ENCODE results near the gene NDUFS5. TPM values are rescaled to one million over a fixed set of nuclear protein-coding genes. Genes with fewer than 3 reads are reported as not detected.
"Not testable (repeated sequence)": the region's sequence is repeated elsewhere in the genome, so short reads cannot be mapped to it uniquely, and the experiment has no call there.

The NDUFS5 gene
- total RNA-seq, 1 experiment from 2014 or later, result 316 TPM

- ATAC-seq (no peak), DNase-seq (ENCODE audit: low read depth, low spot score) (no peak)
- Histone ChIP-seq H3K27ac (ENCODE audit: low read length) (no peak overlapping the region), H3K4me1 (ENCODE audit: control insufficient read depth, insufficient read depth, low read length) (no peaks in the 10 kb centered on the region), H3K36me3 (ENCODE audit: control insufficient read depth, insufficient read depth, low read length) (peaks cover 52% of the 10 kb centered on the region), H3K27me3 (ENCODE audit: control insufficient read depth, insufficient read depth, low read length) (no peaks in the 10 kb centered on the region), H3K9me3 (ENCODE audit: control insufficient read depth, insufficient read depth, low read depth, low read length) (no peaks in the 10 kb centered on the region), H3K4me3 (ENCODE audit: low read depth in 2 of 2, low read length in 2 of 2) (no peak overlapping the region)
- in situ Hi-C loops (cut with HindIII; ENCODE audit: low pct_unique_long_range_greater_than_20kb, low sequenced_read_pairs) (no loop called here), intact Hi-C loops (cut with micrococcal nuclease; ENCODE audit: unreplicated experiment) (no loop called here)
- ChIA-PET POLR2A (interaction anchor here (0.6 to 0.9 kb wide), 2 partner anchors 20 to 135 kb away, joined by 3 to 4 read pairs; partner anchors contain the start of gene NDUFS5), CTCF (interaction anchor here (0.7 kb wide), 1 partner anchor 19 kb away, joined by 4 read pairs; the partner anchor contains the start of gene NDUFS5)
- no TSS peak for BruUV-seq (replicated peaks)
- TF ChIP-seq, protein P1, sequence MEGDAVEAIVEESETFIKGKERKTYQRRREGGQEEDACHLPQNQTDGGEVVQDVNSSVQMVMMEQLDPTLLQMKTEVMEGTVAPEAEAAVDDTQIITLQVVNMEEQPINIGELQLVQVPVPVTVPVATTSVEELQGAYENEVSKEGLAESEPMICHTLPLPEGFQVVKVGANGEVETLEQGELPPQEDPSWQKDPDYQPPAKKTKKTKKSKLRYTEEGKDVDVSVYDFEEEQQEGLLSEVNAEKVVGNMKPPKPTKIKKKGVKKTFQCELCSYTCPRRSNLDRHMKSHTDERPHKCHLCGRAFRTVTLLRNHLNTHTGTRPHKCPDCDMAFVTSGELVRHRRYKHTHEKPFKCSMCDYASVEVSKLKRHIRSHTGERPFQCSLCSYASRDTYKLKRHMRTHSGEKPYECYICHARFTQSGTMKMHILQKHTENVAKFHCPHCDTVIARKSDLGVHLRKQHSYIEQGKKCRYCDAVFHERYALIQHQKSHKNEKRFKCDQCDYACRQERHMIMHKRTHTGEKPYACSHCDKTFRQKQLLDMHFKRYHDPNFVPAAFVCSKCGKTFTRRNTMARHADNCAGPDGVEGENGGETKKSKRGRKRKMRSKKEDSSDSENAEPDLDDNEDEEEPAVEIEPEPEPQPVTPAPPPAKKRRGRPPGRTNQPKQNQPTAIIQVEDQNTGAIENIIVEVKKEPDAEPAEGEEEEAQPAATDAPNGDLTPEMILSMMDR (IDR thresholded peaks at IDR 0.05), result no peak
- TF ChIP-seq POLR2AphosphoS5 (IDR thresholded peaks at IDR 0.05; ENCODE audit: low read depth, low read length), result peak; percentile 46; the same call in 1 of the 2 replicates
Measured at GRCh38 chr1:39006726-39007645, 19.2 kb upstream of the NDUFS5 start.

DNA sequence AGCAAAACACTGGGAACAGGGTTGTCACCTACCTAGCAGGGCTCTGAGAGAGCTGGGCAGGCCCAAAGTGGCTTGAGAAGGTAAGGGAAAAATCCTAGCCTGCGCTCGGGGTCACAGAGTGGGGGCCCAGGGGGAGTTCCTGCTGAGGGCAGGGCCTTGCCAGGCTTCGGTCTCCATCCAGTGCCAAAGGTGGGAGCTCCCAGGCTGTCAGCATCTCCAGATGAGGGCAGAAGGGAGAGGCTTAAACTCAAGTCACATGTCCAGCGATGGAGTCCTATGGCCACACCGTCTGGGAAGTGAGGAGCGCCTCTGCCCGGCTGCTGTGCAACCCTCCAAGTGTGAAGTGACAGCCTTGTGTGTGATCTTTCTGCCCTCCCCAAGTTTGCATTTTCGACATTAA, 11.2 kb upstream of the NDUFS5 start:
- BruUV-seq (replicated peaks); POLR2A ChIA-PET: not testable (repeated sequence)
- peak; percentile 61 for ATAC-seq

DNA sequence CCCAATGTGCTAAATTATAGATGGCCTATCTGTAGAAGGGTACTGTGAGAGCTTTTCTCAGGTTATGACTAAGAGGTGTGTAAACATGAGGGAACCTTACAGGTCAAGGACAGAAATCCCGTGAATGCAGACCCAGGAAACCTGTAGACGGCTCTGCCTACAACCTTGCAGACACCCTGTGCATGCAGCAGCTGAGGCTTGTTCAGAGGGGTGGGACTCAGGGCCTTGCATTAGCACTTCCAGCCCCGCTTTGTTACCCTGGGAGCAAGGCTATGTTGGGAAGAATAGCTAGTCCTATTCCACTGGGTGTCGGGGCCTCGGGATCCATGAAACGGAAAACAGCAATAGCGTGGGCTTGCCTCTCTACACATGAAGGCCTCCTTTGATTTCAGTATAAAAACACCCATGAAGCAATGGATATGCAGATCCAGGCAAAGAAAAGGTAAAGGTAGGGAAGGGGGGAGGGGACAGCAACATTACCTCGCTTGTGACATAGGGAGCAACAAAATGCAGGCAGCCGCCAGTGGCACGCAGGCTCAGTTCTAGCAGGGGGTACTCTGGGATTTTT, 9.5 kb upstream of the NDUFS5 start:
- no TSS peak for BruUV-seq (replicated peaks)
- H3K9me3 ChIP-seq (ENCODE audit: control insufficient read depth, insufficient read depth, low read depth, low read length), result no peaks in the 10 kb centered on the region
- H3K27me3 ChIP-seq (ENCODE audit: control insufficient read depth, insufficient read depth, low read length), result no peaks in the 10 kb centered on the region
- no peak overlapping the region for H3K4me3 ChIP-seq (ENCODE audit: low read depth in 2 of 2, low read length in 2 of 2)
- H3K27ac ChIP-seq (ENCODE audit: low read length), result no peak overlapping the region; the same call in 1 of the 2 replicates
- intact Hi-C loops (cut with micrococcal nuclease; ENCODE audit: unreplicated experiment) (no loop called here), in situ Hi-C loops (cut with HindIII; ENCODE audit: low pct_unique_long_range_greater_than_20kb, low sequenced_read_pairs) (no loop called here)
- ChIA-PET POLR2A (interaction anchor here (1.2 kb wide), 1 partner anchor 10 kb away, joined by 4 read pairs; the partner anchor contains the start of gene NDUFS5), CTCF (no interaction called here)
- no peak for TF ChIP-seq TCF7L2 (IDR thresholded peaks at IDR 0.05; ENCODE audit: low read depth, low read length)
- TF ChIP-seq, protein P2, sequence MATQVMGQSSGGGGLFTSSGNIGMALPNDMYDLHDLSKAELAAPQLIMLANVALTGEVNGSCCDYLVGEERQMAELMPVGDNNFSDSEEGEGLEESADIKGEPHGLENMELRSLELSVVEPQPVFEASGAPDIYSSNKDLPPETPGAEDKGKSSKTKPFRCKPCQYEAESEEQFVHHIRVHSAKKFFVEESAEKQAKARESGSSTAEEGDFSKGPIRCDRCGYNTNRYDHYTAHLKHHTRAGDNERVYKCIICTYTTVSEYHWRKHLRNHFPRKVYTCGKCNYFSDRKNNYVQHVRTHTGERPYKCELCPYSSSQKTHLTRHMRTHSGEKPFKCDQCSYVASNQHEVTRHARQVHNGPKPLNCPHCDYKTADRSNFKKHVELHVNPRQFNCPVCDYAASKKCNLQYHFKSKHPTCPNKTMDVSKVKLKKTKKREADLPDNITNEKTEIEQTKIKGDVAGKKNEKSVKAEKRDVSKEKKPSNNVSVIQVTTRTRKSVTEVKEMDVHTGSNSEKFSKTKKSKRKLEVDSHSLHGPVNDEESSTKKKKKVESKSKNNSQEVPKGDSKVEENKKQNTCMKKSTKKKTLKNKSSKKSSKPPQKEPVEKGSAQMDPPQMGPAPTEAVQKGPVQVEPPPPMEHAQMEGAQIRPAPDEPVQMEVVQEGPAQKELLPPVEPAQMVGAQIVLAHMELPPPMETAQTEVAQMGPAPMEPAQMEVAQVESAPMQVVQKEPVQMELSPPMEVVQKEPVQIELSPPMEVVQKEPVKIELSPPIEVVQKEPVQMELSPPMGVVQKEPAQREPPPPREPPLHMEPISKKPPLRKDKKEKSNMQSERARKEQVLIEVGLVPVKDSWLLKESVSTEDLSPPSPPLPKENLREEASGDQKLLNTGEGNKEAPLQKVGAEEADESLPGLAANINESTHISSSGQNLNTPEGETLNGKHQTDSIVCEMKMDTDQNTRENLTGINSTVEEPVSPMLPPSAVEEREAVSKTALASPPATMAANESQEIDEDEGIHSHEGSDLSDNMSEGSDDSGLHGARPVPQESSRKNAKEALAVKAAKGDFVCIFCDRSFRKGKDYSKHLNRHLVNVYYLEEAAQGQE (IDR thresholded peaks at IDR 0.05; ENCODE audit: insufficient read depth in 1 of 2, low read depth in 2 of 2, low read length in 1 of 2), result no peak
- TF ChIP-seq, protein P1 (IDR thresholded peaks at IDR 0.05), result no peak
- TF ChIP-seq POLR2AphosphoS5 (IDR thresholded peaks at IDR 0.05; ENCODE audit: low read depth, low read length), result no peak
- TF ChIP-seq SIN3A (IDR thresholded peaks at IDR 0.05; ENCODE audit: borderline replicate concordance, insufficient read depth, low read depth, low read length), result no peak
- DNase-seq (ENCODE audit: low read depth, low spot score) (no peak), ATAC-seq (peak; percentile 62)
- peaks cover 8% of the 10 kb centered on the region for H3K4me1 ChIP-seq (ENCODE audit: control insufficient read depth, insufficient read depth, low read length)
- no peaks in the 10 kb centered on the region for H3K36me3 ChIP-seq (ENCODE audit: control insufficient read depth, insufficient read depth, low read length)

More for the DNA sequence above, 11.2 kb upstream of the NDUFS5 start:
- in situ Hi-C loops (cut with HindIII; ENCODE audit: low pct_unique_long_range_greater_than_20kb, low sequenced_read_pairs); DNase-seq (ENCODE audit: low read depth, low spot score); H3K36me3 ChIP-seq (ENCODE audit: control insufficient read depth, insufficient read depth, low read length); H3K27ac ChIP-seq (ENCODE audit: low read length); H3K9me3 ChIP-seq (ENCODE audit: control insufficient read depth, insufficient read depth, low read depth, low read length); H3K4me3 ChIP-seq (ENCODE audit: low read depth in 2 of 2, low read length in 2 of 2); CTCF ChIA-PET; H3K4me1 ChIP-seq (ENCODE audit: control insufficient read depth, insufficient read depth, low read length); intact Hi-C loops (cut with micrococcal nuclease; ENCODE audit: unreplicated experiment); H3K27me3 ChIP-seq (ENCODE audit: control insufficient read depth, insufficient read depth, low read length): not testable (repeated sequence)

Data from Panc1 (cell line).